Measurements from ENCODE around the gene PLEKHM3. TPM values are rescaled to one million over a fixed set of nuclear protein-coding genes. Genes with fewer than 3 reads are reported as not detected.

PLEKHM3 gene
- total RNA-seq, 4 donors from 2014 or later, result 19.1 to 26.5 (median 24.0) TPM

GRCh38 chr2:207939342-207940108, 85.8 kb downstream of the PLEKHM3 start:
- H3K36me3 ChIP-seq, result peaks cover 0 to 5% (median 0%) of the 10 kb centered on the region in 4 donors
- in situ Hi-C loops (cut with MboI; ENCODE audit: low pct_ligation_motif_present in 1 of 4, low pct_unique_long_range_greater_than_20kb in 1 of 4, low sequenced_read_pairs in 3 of 4), result no loop called here
- TF ChIP-seq CTCF (IDR thresholded peaks at IDR 0.05), result no peak
- no peak for TF ChIP-seq EP300 (IDR thresholded peaks at IDR 0.05; ENCODE audit: low read depth)
- peak in 2 of 3 donors; percentile 53 to 68 for TF ChIP-seq POLR2AphosphoS5 (IDR thresholded peaks at IDR 0.05)
- TF ChIP-seq POLR2A (IDR thresholded peaks at IDR 0.05), result peak; percentile 52
- WGBS, 2 donors (ENCODE audit: low coverage in 1 of 2), result 61 to 67% methylated on average over 6 to 8 of the region's 8 CpGs
- peaks cover 0 to 34% (median 10%) of the 10 kb centered on the region in 4 donors for H3K4me1 ChIP-seq
- intact Hi-C loops (cut with DNase I; ENCODE audit: low total_unique reads), result no loop called here
- peak overlapping the region; percentile 74 to 80 (median 78) for H3K27ac ChIP-seq
- DNase-seq, result peak; percentile 78
- no peaks in the 10 kb centered on the region for H3K27me3 ChIP-seq
- no peaks in the 10 kb centered on the region for H3K9me3 ChIP-seq
- no peak overlapping the region for H3K4me3 ChIP-seq

GRCh38 chr2:207938886-207939285, 86.4 kb downstream of the PLEKHM3 start:
- WGBS, 2 donors (ENCODE audit: low coverage in 1 of 2), result 58 to 80% methylated on average over 4 of the region's 4 CpGs
- DNase-seq, result no peak
- intact Hi-C loops (cut with DNase I; ENCODE audit: low total_unique reads), result no loop called here

GRCh38 chr2:207938415-207938814, 86.9 kb downstream of the PLEKHM3 start:
- H3K27ac ChIP-seq, result peak overlapping the region; percentile 74 to 80 (median 78)
- in situ Hi-C loops (cut with MboI; ENCODE audit: low pct_ligation_motif_present in 1 of 4, low pct_unique_long_range_greater_than_20kb in 1 of 4, low sequenced_read_pairs in 3 of 4), result no loop called here
- TF ChIP-seq POLR2A (IDR thresholded peaks at IDR 0.05) (no peak), POLR2AphosphoS5 (IDR thresholded peaks at IDR 0.05) (no peak), CTCF (IDR thresholded peaks at IDR 0.05) (no peak), EP300 (IDR thresholded peaks at IDR 0.05; ENCODE audit: low read depth) (no peak)
- H3K4me3 ChIP-seq, result no peak overlapping the region
- no peaks in the 10 kb centered on the region for H3K9me3 ChIP-seq
- DNase-seq, result no peak
- no peaks in the 10 kb centered on the region for H3K27me3 ChIP-seq
- WGBS, 2 donors (ENCODE audit: low coverage in 1 of 2), result 80 to 94% methylated on average over 4 of the region's 4 CpGs
- intact Hi-C loops (cut with DNase I; ENCODE audit: low total_unique reads), result no loop called here
- H3K4me1 ChIP-seq, result peaks cover 0 to 34% (median 10%) of the 10 kb centered on the region in 4 donors
- no peaks in the 10 kb centered on the region for H3K36me3 ChIP-seq

More at GRCh38 chr2:207938886-207939285, 86.4 kb downstream of the PLEKHM3 start:
- peak overlapping the region; percentile 74 to 80 (median 78) for H3K27ac ChIP-seq
- H3K27me3 ChIP-seq, result no peaks in the 10 kb centered on the region
- no peaks in the 10 kb centered on the region for H3K36me3 ChIP-seq
- H3K4me1 ChIP-seq, result peaks cover 0 to 34% (median 10%) of the 10 kb centered on the region in 4 donors
- TF ChIP-seq POLR2A (IDR thresholded peaks at IDR 0.05), result no peak
- TF ChIP-seq EP300 (IDR thresholded peaks at IDR 0.05; ENCODE audit: low read depth), result no peak
- no peak for TF ChIP-seq CTCF (IDR thresholded peaks at IDR 0.05)
- TF ChIP-seq POLR2AphosphoS5 (IDR thresholded peaks at IDR 0.05), result no peak
- in situ Hi-C loops (cut with MboI; ENCODE audit: low pct_ligation_motif_present in 1 of 4, low pct_unique_long_range_greater_than_20kb in 1 of 4, low sequenced_read_pairs in 3 of 4), result no loop called here
- H3K4me3 ChIP-seq, result no peak overlapping the region
- H3K9me3 ChIP-seq, result no peaks in the 10 kb centered on the region

GRCh38 chr2:207937823-207938222, 87.5 kb downstream of the PLEKHM3 start:
- WGBS, 2 donors (ENCODE audit: low coverage in 1 of 2), result 63 to 72% methylated on average over 2 of the region's 2 CpGs
- Histone ChIP-seq H3K36me3 (no peaks in the 10 kb centered on the region), H3K27me3 (no peaks in the 10 kb centered on the region), H3K9me3 (no peaks in the 10 kb centered on the region), H3K27ac (no peak overlapping the region), H3K4me1 (peaks cover 0 to 34% (median 10%) of the 10 kb centered on the region in 4 donors), H3K4me3 (no peak overlapping the region)
- DNase-seq, result no peak
- intact Hi-C loops (cut with DNase I; ENCODE audit: low total_unique reads), result no loop called here
- in situ Hi-C loops (cut with MboI; ENCODE audit: low pct_ligation_motif_present in 1 of 4, low pct_unique_long_range_greater_than_20kb in 1 of 4, low sequenced_read_pairs in 3 of 4), result no loop called here
- TF ChIP-seq POLR2AphosphoS5 (IDR thresholded peaks at IDR 0.05), result no peak
- TF ChIP-seq POLR2A (IDR thresholded peaks at IDR 0.05), result no peak
- TF ChIP-seq EP300 (IDR thresholded peaks at IDR 0.05; ENCODE audit: low read depth), result no peak
- no peak for TF ChIP-seq CTCF (IDR thresholded peaks at IDR 0.05)

Measured in transverse colon (tissue), 4 donors.